GM21367 (cell line): ENCODE data around the gene LORICRIN.

ENCODE experiments used
- ATAC-seq: cut with Tn5 transposase; IDR thresholded peaks from one replicate; pipeline ENCODE4 v1.9.1; 2021; ENCODE audit not compliant: unreplicated experiment

The LORICRIN gene

DNA sequence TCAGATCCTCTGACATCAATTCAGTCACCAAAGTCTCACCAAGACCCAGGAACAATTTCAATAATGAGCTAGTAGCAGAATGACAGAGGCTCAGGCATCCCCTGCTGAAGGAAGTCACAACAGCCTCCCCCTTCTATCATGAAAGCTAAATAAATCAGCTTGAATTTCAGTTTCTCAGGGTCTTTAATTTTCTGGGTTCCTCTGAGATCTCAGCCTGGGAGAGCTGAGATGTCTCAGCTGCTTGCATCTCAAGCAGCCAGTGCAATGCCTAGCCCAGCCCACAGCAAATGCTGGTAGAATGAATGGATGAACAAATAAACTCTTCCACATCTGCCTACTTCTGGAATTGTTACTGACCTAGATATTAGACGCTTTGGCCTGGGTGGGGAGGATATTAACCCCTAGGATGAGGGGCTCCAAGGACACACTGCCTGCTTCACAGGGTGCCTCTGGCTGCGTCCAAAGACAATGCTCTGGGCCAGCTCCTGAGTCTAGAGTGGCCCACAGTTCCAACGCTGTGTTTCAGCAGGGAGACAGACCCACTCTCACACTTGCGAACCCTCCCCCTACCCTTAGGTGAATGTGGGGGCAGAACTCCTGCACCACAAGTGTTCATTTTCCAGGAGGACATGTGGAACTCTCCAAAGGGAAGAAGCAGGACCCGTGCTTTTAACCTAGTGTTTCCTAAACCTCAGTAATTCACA is 11.2 kb upstream of the LORICRIN start:
- no peak for ATAC-seq

DNA sequence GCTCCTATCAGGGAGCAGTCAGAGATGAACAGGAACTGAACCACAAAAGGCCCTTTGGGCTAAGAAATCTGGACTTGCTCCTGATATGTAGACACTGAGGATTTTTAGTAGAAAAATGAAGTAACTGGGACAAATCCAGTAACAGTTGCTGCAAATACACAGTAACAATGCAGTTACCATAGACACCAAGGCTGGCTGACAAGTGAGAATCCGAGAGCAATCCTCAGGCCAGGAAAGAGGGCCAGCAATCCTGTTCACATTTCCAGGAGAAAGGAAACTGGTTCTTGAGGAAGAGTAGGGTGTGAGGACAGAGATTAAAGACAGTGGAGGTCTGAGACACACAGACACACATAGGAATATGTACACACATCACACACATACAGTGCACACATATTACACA is 9.3 kb upstream of the LORICRIN start:
- ATAC-seq = no peak

- no peak for ATAC-seq
These were observed 8.4 kb upstream of the LORICRIN start for GRCh38 chr1:153251087-153251486.

DNA sequence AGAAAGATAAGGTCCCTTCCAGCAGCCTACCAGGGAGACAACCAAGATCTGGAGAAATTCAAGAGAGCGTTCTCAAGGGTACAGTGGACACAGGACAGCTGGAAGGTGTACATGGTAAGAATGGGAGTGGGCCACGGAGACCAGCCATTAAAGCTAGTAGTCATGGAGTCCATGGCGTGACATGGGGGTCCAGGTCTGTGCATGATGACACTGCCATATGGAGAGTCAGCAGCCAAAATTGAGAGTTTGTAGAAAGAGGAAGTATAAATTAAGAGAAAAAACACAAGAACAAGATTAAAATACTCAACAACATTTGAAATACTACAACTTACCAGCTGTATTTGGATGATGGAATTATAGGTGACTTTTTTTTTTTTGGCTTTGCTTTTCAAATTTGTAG is 7.9 kb upstream of the LORICRIN start:
- ATAC-seq = no peak

DNA sequence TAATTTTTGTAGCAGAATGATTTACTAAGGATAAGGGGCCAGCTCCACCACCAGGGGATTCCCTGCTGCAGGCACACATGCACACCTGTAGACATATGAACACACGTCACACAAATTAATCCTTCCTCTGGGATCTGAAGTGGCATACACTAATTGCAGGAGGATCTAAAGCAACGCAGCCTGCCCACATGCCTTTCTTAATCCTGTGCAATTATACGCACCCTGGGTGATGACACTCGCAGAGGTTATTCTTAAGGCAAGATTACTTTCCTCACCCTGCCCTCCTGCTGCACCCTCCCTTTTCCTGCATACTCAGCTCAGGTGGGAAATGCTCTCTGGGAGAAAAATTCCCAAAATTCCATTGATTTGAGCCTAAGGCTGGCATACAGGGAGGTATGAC is 7.5 kb upstream of the LORICRIN start:
- no peak for ATAC-seq

DNA sequence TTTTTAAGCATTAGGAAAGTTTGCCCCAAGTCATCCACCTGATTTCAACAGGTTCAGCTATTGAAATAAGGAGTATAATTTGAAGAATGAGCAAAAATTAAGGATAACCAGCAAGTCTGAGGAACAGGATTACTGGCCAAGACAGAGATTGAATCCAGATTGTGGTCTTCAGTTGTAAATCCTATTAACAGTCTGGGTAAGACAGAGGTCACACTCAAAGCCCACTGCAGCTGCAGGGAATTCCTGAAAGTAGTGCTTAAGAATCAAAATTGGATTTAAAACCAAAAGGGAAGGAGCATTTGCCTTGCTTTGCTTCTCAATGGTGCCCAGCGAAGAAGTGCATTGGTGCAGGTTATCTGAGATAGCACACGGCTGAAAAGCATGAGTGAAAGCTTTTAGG is 6.4 kb upstream of the LORICRIN start:
- ATAC-seq = no peak

- no peak for ATAC-seq
These were observed 5.8 kb upstream of the LORICRIN start for GRCh38 chr1:153253693-153254092.

DNA sequence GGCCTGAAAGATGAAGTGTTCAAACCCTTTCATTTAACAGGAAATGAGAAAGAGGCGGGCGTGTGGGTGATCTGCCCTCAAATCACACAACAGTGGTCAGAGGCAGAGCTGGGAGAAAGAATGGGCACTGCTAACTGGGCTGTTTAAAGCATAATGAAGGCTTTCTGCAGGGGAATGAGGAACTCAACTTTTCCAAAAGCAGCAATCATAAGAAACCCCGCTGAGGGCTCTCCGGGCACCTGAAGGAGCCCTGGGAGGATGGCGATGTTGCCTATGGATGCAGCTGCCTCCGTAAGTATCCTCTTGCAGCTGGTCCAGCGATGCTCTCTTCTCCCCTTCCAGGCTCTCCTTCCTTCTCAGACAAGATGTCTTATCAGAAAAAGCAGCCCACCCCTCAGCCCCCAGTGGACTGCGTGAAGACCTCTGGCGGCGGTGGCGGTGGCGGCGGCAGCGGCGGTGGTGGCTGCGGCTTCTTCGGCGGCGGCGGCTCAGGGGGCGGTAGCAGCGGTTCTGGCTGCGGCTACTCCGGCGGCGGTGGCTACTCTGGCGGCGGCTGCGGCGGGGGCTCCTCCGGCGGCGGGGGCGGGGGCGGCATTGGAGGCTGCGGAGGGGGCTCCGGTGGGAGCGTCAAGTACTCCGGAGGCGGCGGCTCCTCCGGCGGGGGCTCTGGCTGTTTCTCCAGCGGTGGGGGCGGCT is 1.2 kb downstream of the LORICRIN start:
- ATAC-seq = no peak

DNA sequence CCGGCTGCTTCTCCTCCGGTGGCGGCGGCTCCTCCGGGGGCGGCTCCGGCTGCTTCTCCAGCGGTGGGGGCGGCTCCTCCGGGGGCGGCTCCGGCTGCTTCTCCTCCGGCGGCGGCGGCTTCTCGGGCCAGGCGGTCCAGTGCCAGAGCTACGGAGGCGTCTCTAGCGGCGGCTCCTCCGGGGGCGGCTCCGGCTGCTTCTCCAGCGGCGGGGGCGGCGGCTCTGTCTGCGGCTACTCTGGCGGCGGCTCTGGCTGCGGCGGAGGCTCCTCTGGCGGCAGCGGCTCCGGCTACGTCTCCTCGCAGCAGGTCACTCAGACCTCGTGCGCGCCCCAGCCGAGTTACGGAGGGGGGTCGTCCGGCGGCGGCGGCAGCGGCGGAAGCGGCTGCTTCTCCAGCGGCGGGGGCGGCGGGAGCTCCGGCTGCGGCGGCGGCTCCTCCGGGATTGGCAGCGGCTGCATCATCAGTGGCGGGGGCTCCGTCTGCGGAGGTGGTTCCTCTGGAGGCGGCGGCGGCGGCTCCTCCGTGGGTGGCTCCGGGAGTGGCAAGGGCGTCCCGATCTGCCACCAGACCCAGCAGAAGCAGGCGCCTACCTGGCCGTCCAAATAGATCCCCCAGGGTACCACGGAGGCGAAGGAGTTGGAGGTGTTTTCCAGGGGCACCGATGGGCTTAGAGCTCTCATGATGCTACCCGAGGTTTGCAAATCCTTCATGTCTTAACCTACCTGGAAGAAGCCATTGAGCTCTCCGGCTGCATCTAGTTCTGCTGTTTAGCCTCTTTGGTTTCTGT is 2.0 kb downstream of the LORICRIN start:
- ATAC-seq = no peak

GRCh38 chr1:153262070-153262366 is 2.5 kb downstream of the LORICRIN start:
- ATAC-seq = no peak

- ATAC-seq = no peak
These were observed 3.1 kb downstream of the LORICRIN start for GRCh38 chr1:153262462-153263157.

GRCh38 chr1:153265457-153265856 is 6.0 kb downstream of the LORICRIN start:
- no peak for ATAC-seq

GRCh38 chr1:153271711-153272110 is 12.2 kb downstream of the LORICRIN start:
- no peak for ATAC-seq

DNA sequence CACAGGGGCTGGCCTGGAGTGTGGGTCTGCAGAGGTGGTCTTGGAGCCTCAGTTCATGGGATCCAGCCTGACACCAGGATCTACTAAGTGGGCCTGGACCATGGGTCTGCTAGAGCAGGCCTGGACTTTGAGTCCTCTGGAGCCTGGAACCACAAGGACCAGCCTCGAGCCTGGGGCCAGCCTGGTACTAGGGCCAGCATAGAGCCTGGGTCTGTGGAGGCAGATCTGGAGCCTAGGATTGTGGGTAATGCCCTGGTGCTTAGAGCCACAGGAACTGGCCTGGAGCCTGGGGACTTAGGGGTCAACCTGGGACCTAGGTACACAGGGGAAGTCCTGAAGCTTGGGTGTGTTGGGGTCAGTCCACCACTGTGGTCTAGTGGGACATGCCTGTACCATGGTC is 12.7 kb downstream of the LORICRIN start:
- ATAC-seq = no peak

DNA sequence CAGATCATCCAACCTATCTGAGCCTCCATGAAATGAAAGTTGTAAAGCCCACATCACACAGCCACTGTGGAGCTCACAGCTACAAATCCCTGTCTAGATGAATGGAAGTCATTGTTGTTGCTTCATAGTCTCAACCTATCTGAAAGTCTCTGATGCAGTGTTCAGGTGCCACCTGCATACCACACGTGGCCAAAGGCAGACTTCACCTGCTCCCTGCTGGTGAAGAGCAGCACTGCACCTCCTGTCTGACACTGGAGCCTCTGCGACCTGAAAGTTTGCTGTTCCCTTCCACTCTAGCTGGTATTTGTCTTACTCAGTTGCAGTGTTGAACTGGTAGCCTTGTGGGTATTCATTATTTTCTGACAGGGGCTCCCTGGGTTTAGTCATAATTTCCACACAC is 18.4 kb downstream of the LORICRIN start:
- no peak for ATAC-seq

- ATAC-seq = no peak
These were observed 29.3 kb downstream of the LORICRIN start for GRCh38 chr1:153288634-153289275.

DNA sequence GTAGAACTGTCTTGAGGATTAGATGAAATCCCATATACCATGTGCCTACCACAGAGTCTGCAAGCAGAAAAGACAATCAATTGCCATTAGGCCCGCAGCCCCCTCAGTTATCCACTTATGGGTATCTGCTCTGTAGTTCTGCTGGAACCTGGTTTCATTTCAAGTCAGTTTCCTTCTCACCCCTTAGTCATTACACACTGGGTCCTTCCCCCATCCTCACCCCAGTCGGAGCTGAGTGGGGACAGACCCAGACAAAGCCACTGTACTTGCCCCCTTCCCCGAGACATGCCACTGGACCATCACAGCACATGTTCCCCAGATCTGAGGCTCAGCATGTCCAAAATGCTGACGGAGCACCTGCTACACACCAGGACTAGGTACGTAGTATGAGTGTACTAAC is 32.0 kb downstream of the LORICRIN start:
- ATAC-seq = no peak

- no peak for ATAC-seq
These were observed 32.7 kb downstream of the LORICRIN start for GRCh38 chr1:153292185-153292584.

GRCh38 chr1:153292740-153293479 is 33.4 kb downstream of the LORICRIN start:
- no peak for ATAC-seq

- ATAC-seq = no peak
These were observed 33.9 kb downstream of the LORICRIN start for GRCh38 chr1:153293480-153293775.

DNA sequence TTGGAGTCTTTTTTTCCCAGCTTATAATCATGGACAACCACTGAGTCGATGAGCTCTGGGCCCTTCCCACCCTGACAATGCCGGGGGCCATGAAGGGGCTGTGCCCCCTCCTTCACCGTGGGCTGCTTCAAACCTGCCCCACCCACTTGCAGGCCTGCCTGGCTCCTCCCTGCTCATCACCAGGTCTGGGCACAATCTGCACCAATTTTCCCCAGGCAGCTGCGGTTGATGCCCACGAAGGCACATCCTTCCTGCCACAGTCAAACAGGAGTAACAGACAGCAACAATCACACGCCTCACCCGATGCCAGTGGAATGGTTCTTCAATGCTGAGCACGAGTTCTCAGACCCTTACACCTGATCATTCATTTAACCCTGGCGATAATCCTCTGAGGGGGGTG is 34.4 kb downstream of the LORICRIN start:
- ATAC-seq = no peak
